K562 (cell line): Measurements from ENCODE around the gene MPDU1. TPM values are rescaled to one million over a fixed set of nuclear protein-coding genes. Genes with fewer than 3 reads are reported as not detected.

Experiments
- ATAC-seq: fragments of 200-7000 bp; cut with Tn5 transposase; 3 replicates; pipeline ENCODE4 v1.9.1; 2020; ENCODE audit warnings: moderate library complexity
- BruUV-seq: library from RNA; stranded (reverse); fragments of 400-500 nt; replicated peaks from 2 replicates; lab custom pipeline; 2021; lab: Mats Ljungman, UMichigan
- CTCF ChIA-PET: fragments of 300-600 bp; formaldehyde crosslinking; extraction: SDS; loops from one replicate; lab custom pipeline; 2021; ENCODE audit warnings: low intra/inter-chr PET ratio; lab: Yijun Ruan, JAX
- POLR2A ChIA-PET: fragments of 300-600, 350-650 bp; sonication (Branson Sonifier 250); formaldehyde crosslinking; extraction: SDS; loops from one replicate; lab custom pipeline; 2021; ENCODE audit warnings: antibody characterized with exemption, inconsistent platforms; lab: Yijun Ruan, JAX
- DNase-seq, 4 experiments: peaks; one replicate each; pipeline versions ENCODE4 v3.0.0 to v3.0.0-alpha.2; 2011 to 2018; ENCODE audit warnings: low spot score in 3 of 4, mixed read lengths in 3 of 4; ENCODE audit errors: extremely low read depth in 1 of 4
- FAIRE-seq: peaks from 2 replicates; lab custom pipeline; 2011; peaks lifted over from hg19 to GRCh38; lab: Jason Lieb, UNC
- H2AFZ ChIP-seq: 2 replicates; pipeline ENCODE4 v1.6.0; 2011; ENCODE audit warnings: low read depth, low read length, control low read depth, inconsistent platforms
- H3K27ac ChIP-seq: fragments of 200-600 bp; 3 replicates; pipeline ENCODE4 v1.8.0; 2011; ENCODE audit warnings: low read depth, mild to moderate bottlenecking, control low read depth, inconsistent platforms, low read length, moderate library complexity, mixed read lengths; ENCODE audit errors: extremely low read depth
- H3K27me3 ChIP-seq, 2 experiments: fragments of 300-600 bp in 1 of 2; 2 replicates in 1 of 2; 3 replicates in 1 of 2; pipeline versions ENCODE4 v1.6.0 to v1.8.0; 2011; ENCODE audit warnings: inconsistent platforms in 2 of 2, low read length in 2 of 2, mild to moderate bottlenecking in 1 of 2, mixed read lengths in 1 of 2, moderate library complexity in 1 of 2; ENCODE audit not compliant: control insufficient read depth in 2 of 2, insufficient read depth in 2 of 2
- H3K36me3 ChIP-seq: fragments of 300-600 bp; 3 replicates; pipeline ENCODE4 v1.8.0; 2011; ENCODE audit warnings: mild to moderate bottlenecking, low read length, inconsistent platforms; ENCODE audit not compliant: control insufficient read depth, insufficient read depth
- H3K4me1 ChIP-seq, 2 experiments: fragments of 200-600 bp in 1 of 2; replicated peaks in 1 of 2; 2 replicates in 1 of 2; 3 replicates in 1 of 2; pipeline versions ENCODE4 v1.5.1 to v1.8.0; 2011; ENCODE audit warnings: inconsistent platforms in 2 of 2, low read length in 2 of 2, mild to moderate bottlenecking in 1 of 2, mixed read lengths in 1 of 2, moderate library complexity in 1 of 2; ENCODE audit not compliant: control insufficient read depth in 2 of 2, insufficient read depth in 2 of 2
- H3K4me2 ChIP-seq: 2 replicates; pipeline ENCODE4 v1.6.1; 2011; ENCODE audit warnings: low read length, control low read depth, inconsistent platforms, mixed read lengths; ENCODE audit not compliant: insufficient read depth
- H3K4me3 ChIP-seq: fragments of 200-600 bp; sonication (generic), shearing (Covaris generic); 2 replicates; pipeline ENCODE4 v1.5.1; 2016; ENCODE audit warnings: control low read depth, inconsistent platforms
- H3K79me2 ChIP-seq: fragments of 200-600 bp; 3 replicates; pipeline ENCODE4 v1.8.0; 2011; ENCODE audit warnings: low read length, inconsistent platforms; ENCODE audit not compliant: control insufficient read depth, insufficient read depth
- H3K9ac ChIP-seq, 2 experiments: 2 replicates each; pipeline versions ENCODE4 v1.6.0 to v1.6.1; 2011; ENCODE audit warnings: low read depth in 2 of 2, low read length in 2 of 2, control low read depth in 1 of 2, inconsistent platforms in 1 of 2, mild to moderate bottlenecking in 1 of 2, mixed read lengths in 1 of 2; ENCODE audit not compliant: insufficient read depth in 1 of 2
- H3K9me1 ChIP-seq: one replicate; pipeline ENCODE4 v1.6.0; 2011; ENCODE audit warnings: inconsistent platforms, mild to moderate bottlenecking, low read length, moderate library complexity; ENCODE audit not compliant: control insufficient read depth, insufficient read depth
- H3K9me3 ChIP-seq: replicated peaks from 2 replicates; pipeline ENCODE4 v1.5.1; 2011; ENCODE audit warnings: low read depth, low read length, inconsistent platforms; ENCODE audit not compliant: control insufficient read depth, insufficient read depth
- H4K20me1 ChIP-seq: replicated peaks from 2 replicates; pipeline ENCODE4 v1.6.1; 2011; ENCODE audit warnings: low read length, inconsistent platforms, mixed read lengths; ENCODE audit not compliant: control insufficient read depth, insufficient read depth
- CHCHD3 ChIP-seq: fragments of 250-450 bp; sonication (Bioruptor Pico); IDR thresholded peaks from 2 replicates; pipeline ENCODE4 v2.1.2; 2022; ENCODE audit warnings: mild to moderate bottlenecking
- HDAC6 ChIP-seq: IDR thresholded peaks from 2 replicates; pipeline ENCODE4 v1.6.1; 2012; ENCODE audit warnings: low read depth, mild to moderate bottlenecking, control low read depth, inconsistent platforms, low read length, moderate library complexity
- KLF1 ChIP-seq: fragments of 450-650 bp; IDR thresholded peaks from 2 replicates; pipeline ENCODE4 v1.6.1; 2016; ENCODE audit warnings: missing genetic modification characterization, missing compliant biosample characterization
- MEF2D ChIP-seq: conservative IDR thresholded peaks from 2 replicates; pipeline ENCODE4 v1.6.1; 2016; ENCODE audit warnings: low read depth, missing genetic modification characterization, missing compliant biosample characterization
- NFXL1 ChIP-seq: fragments of 450-650 bp; formaldehyde crosslinking; IDR thresholded peaks from 2 replicates; pipeline ENCODE4 v1.4.0; 2021; ENCODE audit warnings: mild to moderate bottlenecking
- RCOR1 ChIP-seq, 2 experiments: IDR thresholded peaks; 2 replicates each; pipeline ENCODE4 v1.6.1; 2012; ENCODE audit warnings: low read depth in 2 of 2, low read length in 2 of 2, borderline replicate concordance in 1 of 2, improper control_type of control experiment in 1 of 2
- SMAD3 ChIP-seq: fragments of 450-650 bp; formaldehyde crosslinking; conservative IDR thresholded peaks from 2 replicates; pipeline ENCODE4 v1.4.0; 2020; ENCODE audit warnings: mild to moderate bottlenecking
- ZNF311 ChIP-seq: fragments of 250-450 bp; sonication (Bioruptor Pico); IDR thresholded peaks from 2 replicates; pipeline ENCODE4 v1.4.0; 2020; ENCODE audit warnings: mild to moderate bottlenecking, moderate library complexity
- WGBS: fragments of 100-300 bp; shearing (Covaris generic); methylation state at CpG from one replicate; pipeline ENCODE4 v1.1.6; 2016; ENCODE audit warnings: low coverage, mixed read lengths; ENCODE audit not compliant: insufficient coverage; ENCODE audit errors: missing lambda C conversion rate; 5-methylcytosine and 5-hydroxymethylcytosine counted together
- in situ Hi-C: fragments of 300-500 bp; cut with MboI; formaldehyde crosslinking; loops from 4 replicates; pipeline ENCODE4 v1.15.0; 2018; ENCODE audit warnings: inconsistent platforms, mixed read lengths
- intact Hi-C: fragments of 100-400 bp; cut with micrococcal nuclease; formaldehyde crosslinking; loops from 2 replicates; pipeline ENCODE4 v1.14.2; 2022
- polyA plus RNA-seq, 8 experiments: library from polyadenylated mRNA; depleted of rRNA in 4 of 8; stranded (reverse) in 5 of 8; unstranded in 3 of 8; fragments of >200 nt; fragmentation: Nextera tagmentation in 2 of 8; fragmentation: Illumina TruSeq in 1 of 8; extraction: Ambion mirVana in 2 of 8; extraction: Trizol in 1 of 8; gene quantifications; 2 replicates each; pipeline versions ENCODE4 v1.2.1 to v1.2.3, GENCODE V29; 2011 to 2014; ENCODE audit warnings: inconsistent platforms in 1 of 8, missing spikeins in 1 of 8
- total RNA-seq, 7 experiments: library from RNA; depleted of rRNA in 6 of 7; stranded (reverse); fragments of >200 nt in 6 of 7; fragmentation: Illumina TruSeq in 2 of 7; extraction: Trizol in 2 of 7; gene quantifications; 2 replicates each; pipeline versions ENCODE4 v1.2.1 to v1.2.3, GENCODE V29; 2011 to 2021; ENCODE audit warnings: low replicate concordance in 1 of 7
- TF ChIP-seq, protein P1 (sequence below): conservative IDR thresholded peaks from 2 replicates; pipeline ENCODE4 v1.6.1; 2011; ENCODE audit warnings: low read depth, mild to moderate bottlenecking, low read length; ENCODE audit not compliant: control insufficient read depth
- TF ChIP-seq, protein P2 (sequence below): fragments of 450-650 bp; IDR thresholded peaks from 2 replicates; pipeline ENCODE4 v1.6.1; 2016; ENCODE audit warnings: missing biosample characterization, missing genetic modification characterization
- TF ChIP-seq, protein P3 (sequence below): sonication (generic); formaldehyde crosslinking; IDR thresholded peaks from 2 replicates; pipeline ENCODE4 v1.8.1; 2023; ENCODE audit warnings: mild to moderate bottlenecking, missing genetic modification reagents
- TF ChIP-seq, protein P4 (sequence below): sonication (generic); formaldehyde crosslinking; IDR thresholded peaks from 2 replicates; pipeline ENCODE4 v1.8.0; 2022; ENCODE audit warnings: mild to moderate bottlenecking, missing genetic modification reagents
- TF ChIP-seq, protein P5 (sequence below): sonication (generic); IDR thresholded peaks from 2 replicates; pipeline ENCODE4 v1.6.1; 2016

Gene MPDU1
- total and polyA plus RNA-seq, 9 of the 15 experiments (the other 6 are each of a cell fraction or from before 2014, with no cell fraction given) = 4.9 to 179 (median 77.1) TPM

DNA sequence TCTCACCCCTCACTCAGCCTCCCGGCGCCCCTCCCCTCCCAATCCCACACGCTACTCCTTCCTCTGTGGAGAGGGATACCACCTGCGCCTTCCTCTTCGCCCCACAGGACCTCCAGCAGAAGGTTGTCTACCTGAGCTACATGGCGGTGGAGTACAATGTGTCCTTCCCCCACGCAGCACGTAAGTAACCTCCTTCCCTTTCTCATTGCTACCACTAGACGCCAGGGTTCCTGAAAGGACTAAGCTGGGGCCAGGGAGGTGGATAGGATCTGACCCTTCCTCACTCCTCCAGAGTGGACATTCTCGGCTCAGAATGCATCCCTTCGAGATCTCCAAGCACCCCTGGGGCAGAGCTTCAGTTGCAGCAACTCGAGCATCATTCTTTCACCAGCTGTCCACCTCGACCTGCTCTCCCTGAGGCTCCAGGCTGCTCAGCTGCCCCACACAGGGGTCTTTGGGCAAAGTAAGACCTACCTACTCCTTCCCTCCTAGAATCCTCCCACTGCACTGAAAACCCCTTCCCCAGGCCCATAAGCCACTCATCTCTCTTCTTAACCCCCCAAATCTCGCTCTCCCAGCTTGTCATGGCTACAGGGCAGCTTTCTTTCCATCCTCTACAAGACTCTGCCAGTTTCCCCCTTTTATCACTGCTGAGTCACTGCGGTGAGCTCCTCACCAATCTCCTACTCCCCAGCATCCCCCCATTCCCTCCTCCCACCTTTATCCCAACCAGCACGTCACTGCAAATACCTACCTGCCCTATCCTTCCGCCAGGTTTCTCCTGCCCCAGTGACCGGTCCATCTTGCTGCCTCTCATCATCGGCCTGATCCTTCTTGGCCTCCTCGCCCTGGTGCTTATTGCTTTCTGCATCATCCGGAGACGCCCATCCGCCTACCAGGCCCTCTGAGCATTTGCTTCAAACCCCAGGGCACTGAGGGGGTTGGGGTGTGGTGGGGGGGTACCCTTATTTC is 2.8 kb upstream of the MPDU1 start:
- Histone ChIP-seq H3K79me2 (peaks cover 75% of the 10 kb centered on the region), H3K9me1 (no peaks in the 10 kb centered on the region), H3K9me3 (no peaks in the 10 kb centered on the region), H2AFZ (no peak overlapping the region), H4K20me1 (peaks cover 23% of the 10 kb centered on the region), H3K27ac (peak overlapping the region; percentile 81), H3K4me2 (peak overlapping the region; percentile 90), H3K27me3 (no peaks in the 10 kb centered on the region), H3K4me3 (peak overlapping the region; percentile 42), H3K9ac (peak overlapping the region; percentile 74 to 92), H3K36me3 (peaks cover 35% of the 10 kb centered on the region), H3K4me1 (peaks cover 45 to 59% of the 10 kb centered on the region in 2 experiments)
- POLR2A ChIA-PET = interaction anchor here (0.6 to 1.9 kb wide), 11 partner anchors 8 to 295 kb away, joined by 3 to 7 read pairs (median 4); partner anchors contain the start of genes SOX15, TP53 and WRAP53
- FAIRE-seq (peak; percentile 74), DNase-seq (peak in 1 of 4 experiments; percentile 73), ATAC-seq (no peak)
- intact Hi-C loops (loop anchor here (5.0 kb wide), 1 partner anchor 36 kb away; no protein-coding TSS in a partner anchor), in situ Hi-C loops (no loop called here)
- CTCF ChIA-PET = no interaction called here
- no TSS peak for BruUV-seq
- 9% methylated on average over 16 of the region's 23 CpGs for WGBS
- TF ChIP-seq, protein P1, sequence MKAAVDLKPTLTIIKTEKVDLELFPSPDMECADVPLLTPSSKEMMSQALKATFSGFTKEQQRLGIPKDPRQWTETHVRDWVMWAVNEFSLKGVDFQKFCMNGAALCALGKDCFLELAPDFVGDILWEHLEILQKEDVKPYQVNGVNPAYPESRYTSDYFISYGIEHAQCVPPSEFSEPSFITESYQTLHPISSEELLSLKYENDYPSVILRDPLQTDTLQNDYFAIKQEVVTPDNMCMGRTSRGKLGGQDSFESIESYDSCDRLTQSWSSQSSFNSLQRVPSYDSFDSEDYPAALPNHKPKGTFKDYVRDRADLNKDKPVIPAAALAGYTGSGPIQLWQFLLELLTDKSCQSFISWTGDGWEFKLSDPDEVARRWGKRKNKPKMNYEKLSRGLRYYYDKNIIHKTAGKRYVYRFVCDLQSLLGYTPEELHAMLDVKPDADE = no peak
- TF ChIP-seq, protein P2, sequence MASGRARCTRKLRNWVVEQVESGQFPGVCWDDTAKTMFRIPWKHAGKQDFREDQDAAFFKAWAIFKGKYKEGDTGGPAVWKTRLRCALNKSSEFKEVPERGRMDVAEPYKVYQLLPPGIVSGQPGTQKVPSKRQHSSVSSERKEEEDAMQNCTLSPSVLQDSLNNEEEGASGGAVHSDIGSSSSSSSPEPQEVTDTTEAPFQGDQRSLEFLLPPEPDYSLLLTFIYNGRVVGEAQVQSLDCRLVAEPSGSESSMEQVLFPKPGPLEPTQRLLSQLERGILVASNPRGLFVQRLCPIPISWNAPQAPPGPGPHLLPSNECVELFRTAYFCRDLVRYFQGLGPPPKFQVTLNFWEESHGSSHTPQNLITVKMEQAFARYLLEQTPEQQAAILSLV = no peak
- no peak for TF ChIP-seq SMAD3
- TF ChIP-seq ZNF311 = no peak
- TF ChIP-seq, protein P3, sequence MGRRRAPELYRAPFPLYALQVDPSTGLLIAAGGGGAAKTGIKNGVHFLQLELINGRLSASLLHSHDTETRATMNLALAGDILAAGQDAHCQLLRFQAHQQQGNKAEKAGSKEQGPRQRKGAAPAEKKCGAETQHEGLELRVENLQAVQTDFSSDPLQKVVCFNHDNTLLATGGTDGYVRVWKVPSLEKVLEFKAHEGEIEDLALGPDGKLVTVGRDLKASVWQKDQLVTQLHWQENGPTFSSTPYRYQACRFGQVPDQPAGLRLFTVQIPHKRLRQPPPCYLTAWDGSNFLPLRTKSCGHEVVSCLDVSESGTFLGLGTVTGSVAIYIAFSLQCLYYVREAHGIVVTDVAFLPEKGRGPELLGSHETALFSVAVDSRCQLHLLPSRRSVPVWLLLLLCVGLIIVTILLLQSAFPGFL (CRISPR knock-in tag) = no peak
- TF ChIP-seq RCOR1 (IDR thresholded peaks at IDR 0.05; ENCODE audit: borderline replicate concordance in 1 of 2, low read depth in 2 of 2, low read length in 2 of 2) = peak in 1 of 2 experiments; percentile 64; a peak in 2 of 4 replicates
- no peak for TF ChIP-seq NFXL1
- TF ChIP-seq KLF1 (tag) = no peak
- TF ChIP-seq MEF2D (tag) = no peak
- TF ChIP-seq, protein P4, sequence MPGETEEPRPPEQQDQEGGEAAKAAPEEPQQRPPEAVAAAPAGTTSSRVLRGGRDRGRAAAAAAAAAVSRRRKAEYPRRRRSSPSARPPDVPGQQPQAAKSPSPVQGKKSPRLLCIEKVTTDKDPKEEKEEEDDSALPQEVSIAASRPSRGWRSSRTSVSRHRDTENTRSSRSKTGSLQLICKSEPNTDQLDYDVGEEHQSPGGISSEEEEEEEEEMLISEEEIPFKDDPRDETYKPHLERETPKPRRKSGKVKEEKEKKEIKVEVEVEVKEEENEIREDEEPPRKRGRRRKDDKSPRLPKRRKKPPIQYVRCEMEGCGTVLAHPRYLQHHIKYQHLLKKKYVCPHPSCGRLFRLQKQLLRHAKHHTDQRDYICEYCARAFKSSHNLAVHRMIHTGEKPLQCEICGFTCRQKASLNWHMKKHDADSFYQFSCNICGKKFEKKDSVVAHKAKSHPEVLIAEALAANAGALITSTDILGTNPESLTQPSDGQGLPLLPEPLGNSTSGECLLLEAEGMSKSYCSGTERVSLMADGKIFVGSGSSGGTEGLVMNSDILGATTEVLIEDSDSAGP (CRISPR knock-in tag) = no peak
- no peak for TF ChIP-seq HDAC6
- TF ChIP-seq, protein P5, sequence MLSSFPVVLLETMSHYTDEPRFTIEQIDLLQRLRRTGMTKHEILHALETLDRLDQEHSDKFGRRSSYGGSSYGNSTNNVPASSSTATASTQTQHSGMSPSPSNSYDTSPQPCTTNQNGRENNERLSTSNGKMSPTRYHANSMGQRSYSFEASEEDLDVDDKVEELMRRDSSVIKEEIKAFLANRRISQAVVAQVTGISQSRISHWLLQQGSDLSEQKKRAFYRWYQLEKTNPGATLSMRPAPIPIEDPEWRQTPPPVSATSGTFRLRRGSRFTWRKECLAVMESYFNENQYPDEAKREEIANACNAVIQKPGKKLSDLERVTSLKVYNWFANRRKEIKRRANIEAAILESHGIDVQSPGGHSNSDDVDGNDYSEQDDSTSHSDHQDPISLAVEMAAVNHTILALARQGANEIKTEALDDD = no peak
- TF ChIP-seq CHCHD3 (CRISPR knock-in tag) = no peak
